Measurements from ENCODE around the gene CD48. TPM values are rescaled to one million over a fixed set of nuclear protein-coding genes. Genes with fewer than 3 reads are reported as not detected.

The CD48 gene
- total and polyA plus RNA-seq, 2 of the 4 experiments (the other 2 are of a cell fraction): not detected

DNA sequence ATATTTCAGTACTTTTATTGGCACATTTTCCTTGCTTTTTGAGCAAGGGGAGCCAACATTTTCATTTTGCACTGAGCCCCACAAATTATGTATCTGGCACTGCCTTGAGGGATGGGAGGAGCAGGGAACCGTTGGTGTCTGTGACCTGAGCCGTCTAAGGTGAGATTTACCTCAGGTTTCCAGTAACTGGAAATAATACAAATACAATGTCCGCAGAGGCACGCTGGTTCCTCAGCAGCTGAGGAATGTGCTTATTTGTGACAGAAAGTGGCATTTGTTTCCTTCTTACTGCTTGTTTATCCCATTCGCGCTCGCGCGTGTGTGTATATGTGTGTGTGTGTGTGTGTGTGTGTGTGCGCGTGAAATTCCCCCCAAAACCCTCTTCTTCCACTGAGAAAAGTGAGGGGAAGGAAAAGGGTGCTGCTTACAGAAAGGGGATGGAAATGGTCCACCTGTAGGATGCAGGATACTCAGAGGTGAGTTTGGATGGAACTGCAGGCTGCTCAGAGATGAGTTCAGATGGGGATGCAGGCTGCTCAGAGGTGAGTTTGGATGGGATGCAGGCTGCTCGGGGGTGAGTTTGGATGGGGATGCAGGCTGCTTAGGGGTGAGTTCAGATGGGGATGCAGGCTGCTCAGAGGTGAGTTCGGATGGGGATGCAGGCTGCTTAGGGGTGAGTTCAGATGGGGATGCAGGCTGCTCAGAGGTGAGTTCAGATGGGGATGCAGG is 34.6 kb downstream of the CD48 start:
- Histone ChIP-seq H3K4ac (ENCODE audit: low read depth, low read length) (no peak overlapping the region), H2AK9ac (replicated peaks; ENCODE audit: low read depth, low read length, poor library complexity) (no peak overlapping the region), H3K14ac (replicated peaks; ENCODE audit: low read depth, low read length) (no peak overlapping the region), H3K18ac (ENCODE audit: low read depth, low read length) (no peak overlapping the region), H3K79me1 (ENCODE audit: low read depth in 1 of 2, low read length in 2 of 2) (no peaks in the 10 kb centered on the region), H2BK15ac (ENCODE audit: low read depth, low read length) (no peak overlapping the region), H4K20me1 (ENCODE audit: insufficient read depth, low read length) (no peaks in the 10 kb centered on the region), H2BK5ac (ENCODE audit: low read depth, low read length, poor library complexity, severe bottlenecking) (no peak overlapping the region), H3K4me2 (ENCODE audit: low read depth, low read length) (no peak overlapping the region), H2BK120ac (ENCODE audit: low read depth, low read length) (no peak overlapping the region), H3K9ac (ENCODE audit: low read depth, low read length) (no peak overlapping the region), H4K8ac (ENCODE audit: low read depth in 2 of 2, low read length in 2 of 2) (no peak overlapping the region), H3K36me3 (ENCODE audit: control insufficient read depth, insufficient read depth, low read length) (no peaks in the 10 kb centered on the region), H3K27ac (ENCODE audit: insufficient read depth, low read length) (no peak overlapping the region), H4K5ac (ENCODE audit: low read depth, low read length) (no peak overlapping the region), H3K9me3 (ENCODE audit: control insufficient read depth, insufficient read depth, low read length) (no peaks in the 10 kb centered on the region), H2AFZ (replicated peaks; ENCODE audit: low read length, poor library complexity) (no peak overlapping the region), H4K91ac (ENCODE audit: insufficient read depth, low read depth, low read length) (no peak overlapping the region), H3K56ac (ENCODE audit: extremely low read depth, insufficient read depth, low read length) (no peak overlapping the region), H3K9me1 (ENCODE audit: insufficient read depth, low read length) (no peaks in the 10 kb centered on the region), H2AK5ac (ENCODE audit: low read depth, low read length) (no peak overlapping the region), H3K4me1 (ENCODE audit: control insufficient read depth, insufficient read depth, low read length) (no peaks in the 10 kb centered on the region), H3K4me3 (ENCODE audit: insufficient read depth, low read depth, low read length) (no peak overlapping the region), H3K27me3 (ENCODE audit: control insufficient read depth, insufficient read depth, low read length) (no peaks in the 10 kb centered on the region; the same call in 1 of the 2 replicates), H2BK20ac (ENCODE audit: low read depth, low read length) (no peak overlapping the region), H3K23ac (ENCODE audit: low read depth, low read length) (no peak overlapping the region)
- ChIA-PET CTCF (no interaction called here), POLR2A (ENCODE audit: unreplicated experiment) (no interaction called here)
- TF ChIP-seq MAFK (IDR thresholded peaks at IDR 0.05; ENCODE audit: low read depth, low read length): no peak
- no peak for TF ChIP-seq RAD21 (IDR thresholded peaks at IDR 0.05; ENCODE audit: low read length)
- no peak for TF ChIP-seq CEBPB (IDR thresholded peaks at IDR 0.05; ENCODE audit: low read depth, low read length)
- no peak for TF ChIP-seq NFE2L2 (IDR thresholded peaks at IDR 0.05; ENCODE audit: low read depth, low read length)
- no peak for TF ChIP-seq FOS (IDR thresholded peaks at IDR 0.05; ENCODE audit: low read depth, low read length)
- TF ChIP-seq, protein P1, sequence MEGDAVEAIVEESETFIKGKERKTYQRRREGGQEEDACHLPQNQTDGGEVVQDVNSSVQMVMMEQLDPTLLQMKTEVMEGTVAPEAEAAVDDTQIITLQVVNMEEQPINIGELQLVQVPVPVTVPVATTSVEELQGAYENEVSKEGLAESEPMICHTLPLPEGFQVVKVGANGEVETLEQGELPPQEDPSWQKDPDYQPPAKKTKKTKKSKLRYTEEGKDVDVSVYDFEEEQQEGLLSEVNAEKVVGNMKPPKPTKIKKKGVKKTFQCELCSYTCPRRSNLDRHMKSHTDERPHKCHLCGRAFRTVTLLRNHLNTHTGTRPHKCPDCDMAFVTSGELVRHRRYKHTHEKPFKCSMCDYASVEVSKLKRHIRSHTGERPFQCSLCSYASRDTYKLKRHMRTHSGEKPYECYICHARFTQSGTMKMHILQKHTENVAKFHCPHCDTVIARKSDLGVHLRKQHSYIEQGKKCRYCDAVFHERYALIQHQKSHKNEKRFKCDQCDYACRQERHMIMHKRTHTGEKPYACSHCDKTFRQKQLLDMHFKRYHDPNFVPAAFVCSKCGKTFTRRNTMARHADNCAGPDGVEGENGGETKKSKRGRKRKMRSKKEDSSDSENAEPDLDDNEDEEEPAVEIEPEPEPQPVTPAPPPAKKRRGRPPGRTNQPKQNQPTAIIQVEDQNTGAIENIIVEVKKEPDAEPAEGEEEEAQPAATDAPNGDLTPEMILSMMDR (conservative IDR thresholded peaks at IDR 0.05; ENCODE audit: low read depth, low read length): no peak
- no peak for TF ChIP-seq RFX5 (IDR thresholded peaks at IDR 0.05; ENCODE audit: low read depth, low read length)
- in situ Hi-C loops (cut with MboI; ENCODE audit: low sequenced_read_pairs): loop anchor here (10.0 kb wide), 1 partner anchor 58 kb away; the partner anchor contains the start of gene SLAMF7
- BruUV-seq (replicated peaks): no TSS peak
- ATAC-seq (ENCODE audit: low read depth) (no peak), DNase-seq (no peak)
- intact Hi-C loops (cut with micrococcal nuclease): no loop called here
- dilution Hi-C loops (cut with HindIII; ENCODE audit: low sequenced_read_pairs, unreplicated experiment): no loop called here
- 23% methylated on average over 2 of the region's 13 CpGs; no CpG with 5 or more reads in 1 of the 2 experiments for WGBS, 2 experiments (ENCODE audit: extremely low coverage in 2 of 2, insufficient read length in 1 of 2)
